ENCODE measurements around the gene ARHGEF26.

The ARHGEF26 gene

GRCh38 chr3:154254527-154254926 lies 133.3 kb downstream of the ARHGEF26 start:
- 97% methylated on average over 7 of the region's 8 CpGs for WGBS (ENCODE audit: insufficient coverage)
- peaks cover 0 to 1% (median 0%) of the 10 kb centered on the region in 4 experiments for H3K4me1 ChIP-seq (ENCODE audit: control extremely low read depth in 1 of 4, control insufficient read depth in 4 of 4, insufficient read depth in 4 of 4, low read length in 3 of 4)
- no peak overlapping the region for H3K27ac ChIP-seq (ENCODE audit: insufficient read depth in 1 of 2, low read depth in 1 of 2, low read length in 2 of 2, poor library complexity in 1 of 2, severe bottlenecking in 2 of 2)
- peaks cover 11 to 35% (median 23%) of the 10 kb centered on the region in 4 experiments for H3K36me3 ChIP-seq (ENCODE audit: control insufficient read depth in 4 of 4, insufficient read depth in 4 of 4, low read length in 3 of 4)
- no peak overlapping the region for H3K4me3 ChIP-seq (ENCODE audit: control insufficient read depth in 1 of 7, extremely low read depth in 1 of 7, insufficient read depth in 4 of 7, low read depth in 2 of 7, low read length in 6 of 7)
- no peaks in the 10 kb centered on the region for H3K27me3 ChIP-seq (replicated peaks in 2 of 5; ENCODE audit: control insufficient read depth in 4 of 5, insufficient read depth in 5 of 5, low read length in 4 of 5)
- POLR2A ChIA-PET, result no interaction called here
- CTCF ChIA-PET, result interaction anchor here (1.1 to 4.5 kb wide), 11 partner anchors 9 to 274 kb away, joined by 3 to 30 read pairs (median 4); no protein-coding TSS in a partner anchor
- peaks cover 0 to 3% (median 0%) of the 10 kb centered on the region in 5 experiments for H3K9me3 ChIP-seq (ENCODE audit: control extremely low read depth in 1 of 5, control insufficient read depth in 4 of 5, insufficient read depth in 2 of 5, low read depth in 1 of 5, low read length in 4 of 5)
- DNase-seq, result no peak

- no peak for DNase-seq
- peaks cover 0 to 4% (median 0%) of the 10 kb centered on the region in 5 experiments for H3K9me3 ChIP-seq (ENCODE audit: control extremely low read depth in 1 of 5, control insufficient read depth in 4 of 5, insufficient read depth in 2 of 5, low read depth in 1 of 5, low read length in 4 of 5)
- H3K36me3 ChIP-seq (ENCODE audit: control insufficient read depth in 4 of 4, insufficient read depth in 4 of 4, low read length in 3 of 4), result peaks cover 23 to 69% (median 41%) of the 10 kb centered on the region in 4 experiments
- H3K4me1 ChIP-seq (ENCODE audit: control extremely low read depth in 1 of 4, control insufficient read depth in 4 of 4, insufficient read depth in 4 of 4, low read length in 3 of 4), result no peaks in the 10 kb centered on the region
- ChIA-PET POLR2A (no interaction called here), CTCF (no interaction called here)
- H3K4me3 ChIP-seq (ENCODE audit: control insufficient read depth in 1 of 7, extremely low read depth in 1 of 7, insufficient read depth in 4 of 7, low read depth in 2 of 7, low read length in 6 of 7), result no peak overlapping the region
- H3K27ac ChIP-seq (ENCODE audit: insufficient read depth in 1 of 2, low read depth in 1 of 2, low read length in 2 of 2, poor library complexity in 1 of 2, severe bottlenecking in 2 of 2), result no peak overlapping the region
- WGBS (ENCODE audit: insufficient coverage), result no CpG with 5 or more reads among the region's 2 CpGs
- no peaks in the 10 kb centered on the region for H3K27me3 ChIP-seq (replicated peaks in 2 of 5; ENCODE audit: control insufficient read depth in 4 of 5, insufficient read depth in 5 of 5, low read length in 4 of 5)
Observed at GRCh38 chr3:154273381-154273780, 152.2 kb downstream of the ARHGEF26 start.

- ChIA-PET CTCF (no interaction called here), POLR2A (no interaction called here)
- Histone ChIP-seq H3K4me3 (ENCODE audit: control insufficient read depth in 1 of 7, extremely low read depth in 1 of 7, insufficient read depth in 4 of 7, low read depth in 2 of 7, low read length in 6 of 7) (no peak overlapping the region), H3K4me1 (ENCODE audit: control extremely low read depth in 1 of 4, control insufficient read depth in 4 of 4, insufficient read depth in 4 of 4, low read length in 3 of 4) (no peaks in the 10 kb centered on the region), H3K27ac (ENCODE audit: insufficient read depth in 1 of 2, low read depth in 1 of 2, low read length in 2 of 2, poor library complexity in 1 of 2, severe bottlenecking in 2 of 2) (no peak overlapping the region), H3K9me3 (ENCODE audit: control extremely low read depth in 1 of 5, control insufficient read depth in 4 of 5, insufficient read depth in 2 of 5, low read depth in 1 of 5, low read length in 4 of 5) (peaks cover 0 to 4% (median 0%) of the 10 kb centered on the region in 5 experiments), H3K36me3 (ENCODE audit: control insufficient read depth in 4 of 4, insufficient read depth in 4 of 4, low read length in 3 of 4) (peaks cover 31 to 75% (median 48%) of the 10 kb centered on the region in 4 experiments), H3K27me3 (replicated peaks in 2 of 5; ENCODE audit: control insufficient read depth in 4 of 5, insufficient read depth in 5 of 5, low read length in 4 of 5) (no peaks in the 10 kb centered on the region)
- WGBS (ENCODE audit: insufficient coverage), result 100% methylated on average over 2 of the region's 2 CpGs
- no peak for DNase-seq
Observed at GRCh38 chr3:154274348-154274747, 153.2 kb downstream of the ARHGEF26 start.

- no peak for DNase-seq
- no peak overlapping the region for H3K27ac ChIP-seq (ENCODE audit: insufficient read depth in 1 of 2, low read depth in 1 of 2, low read length in 2 of 2, poor library complexity in 1 of 2, severe bottlenecking in 2 of 2)
- peaks cover 0 to 3% (median 0%) of the 10 kb centered on the region in 5 experiments for H3K9me3 ChIP-seq (ENCODE audit: control extremely low read depth in 1 of 5, control insufficient read depth in 4 of 5, insufficient read depth in 2 of 5, low read depth in 1 of 5, low read length in 4 of 5)
- POLR2A ChIA-PET, result no interaction called here
- no peaks in the 10 kb centered on the region for H3K4me1 ChIP-seq (ENCODE audit: control extremely low read depth in 1 of 4, control insufficient read depth in 4 of 4, insufficient read depth in 4 of 4, low read length in 3 of 4)
- CTCF ChIA-PET, result no interaction called here
- peaks cover 31 to 76% (median 54%) of the 10 kb centered on the region in 4 experiments for H3K36me3 ChIP-seq (ENCODE audit: control insufficient read depth in 4 of 4, insufficient read depth in 4 of 4, low read length in 3 of 4)
- no peaks in the 10 kb centered on the region for H3K27me3 ChIP-seq (replicated peaks in 2 of 5; ENCODE audit: control insufficient read depth in 4 of 5, insufficient read depth in 5 of 5, low read length in 4 of 5)
- 100% methylated on average over 1 of the region's 2 CpGs for WGBS (ENCODE audit: insufficient coverage)
- no peak overlapping the region for H3K4me3 ChIP-seq (ENCODE audit: control insufficient read depth in 1 of 7, extremely low read depth in 1 of 7, insufficient read depth in 4 of 7, low read depth in 2 of 7, low read length in 6 of 7)
Observed at GRCh38 chr3:154275292-154275691, 154.1 kb downstream of the ARHGEF26 start.

GRCh38 chr3:154275965-154276364 lies 154.8 kb downstream of the ARHGEF26 start:
- H3K27me3 ChIP-seq (replicated peaks in 2 of 5; ENCODE audit: control insufficient read depth in 4 of 5, insufficient read depth in 5 of 5, low read length in 4 of 5), result no peaks in the 10 kb centered on the region
- H3K27ac ChIP-seq (ENCODE audit: insufficient read depth in 1 of 2, low read depth in 1 of 2, low read length in 2 of 2, poor library complexity in 1 of 2, severe bottlenecking in 2 of 2), result no peak overlapping the region
- peaks cover 0 to 2% (median 0%) of the 10 kb centered on the region in 5 experiments for H3K9me3 ChIP-seq (ENCODE audit: control extremely low read depth in 1 of 5, control insufficient read depth in 4 of 5, insufficient read depth in 2 of 5, low read depth in 1 of 5, low read length in 4 of 5)
- no peaks in the 10 kb centered on the region for H3K4me1 ChIP-seq (ENCODE audit: control extremely low read depth in 1 of 4, control insufficient read depth in 4 of 4, insufficient read depth in 4 of 4, low read length in 3 of 4)
- H3K4me3 ChIP-seq (ENCODE audit: control insufficient read depth in 1 of 7, extremely low read depth in 1 of 7, insufficient read depth in 4 of 7, low read depth in 2 of 7, low read length in 6 of 7), result no peak overlapping the region
- ChIA-PET POLR2A (no interaction called here), CTCF (no interaction called here)
- DNase-seq, result no peak
- 96% methylated on average over 2 of the region's 2 CpGs for WGBS (ENCODE audit: insufficient coverage)
- peaks cover 31 to 79% (median 58%) of the 10 kb centered on the region in 4 experiments for H3K36me3 ChIP-seq (ENCODE audit: control insufficient read depth in 4 of 4, insufficient read depth in 4 of 4, low read length in 3 of 4)

- POLR2A ChIA-PET, result no interaction called here
- no CpG with 5 or more reads among the region's 1 CpG for WGBS (ENCODE audit: insufficient coverage)
- H3K4me3 ChIP-seq (ENCODE audit: control insufficient read depth in 1 of 7, extremely low read depth in 1 of 7, insufficient read depth in 4 of 7, low read depth in 2 of 7, low read length in 6 of 7), result no peak overlapping the region
- H3K9me3 ChIP-seq (ENCODE audit: control extremely low read depth in 1 of 5, control insufficient read depth in 4 of 5, insufficient read depth in 2 of 5, low read depth in 1 of 5, low read length in 4 of 5), result peaks cover 0 to 2% (median 0%) of the 10 kb centered on the region in 5 experiments
- H3K27ac ChIP-seq (ENCODE audit: insufficient read depth in 1 of 2, low read depth in 1 of 2, low read length in 2 of 2, poor library complexity in 1 of 2, severe bottlenecking in 2 of 2), result no peak overlapping the region
- peaks cover 0 to 6% (median under 1%) of the 10 kb centered on the region in 4 experiments for H3K4me1 ChIP-seq (ENCODE audit: control extremely low read depth in 1 of 4, control insufficient read depth in 4 of 4, insufficient read depth in 4 of 4, low read length in 3 of 4)
- H3K27me3 ChIP-seq (replicated peaks in 2 of 5; ENCODE audit: control insufficient read depth in 4 of 5, insufficient read depth in 5 of 5, low read length in 4 of 5), result no peaks in the 10 kb centered on the region
- DNase-seq, result no peak
- CTCF ChIA-PET, result interaction anchor here (0.9 kb wide), 1 partner anchor 28 kb away, joined by 4 read pairs; no protein-coding TSS in a partner anchor
- H3K36me3 ChIP-seq (ENCODE audit: control insufficient read depth in 4 of 4, insufficient read depth in 4 of 4, low read length in 3 of 4), result peaks cover 17 to 79% (median 56%) of the 10 kb centered on the region in 4 experiments
Observed at GRCh38 chr3:154280161-154280560, 159.0 kb downstream of the ARHGEF26 start.

GRCh38 chr3:154285221-154285620 lies 164.0 kb downstream of the ARHGEF26 start:
- peaks cover 7 to 68% (median 39%) of the 10 kb centered on the region in 4 experiments for H3K36me3 ChIP-seq (ENCODE audit: control insufficient read depth in 4 of 4, insufficient read depth in 4 of 4, low read length in 3 of 4)
- no peak overlapping the region for H3K4me3 ChIP-seq (ENCODE audit: control insufficient read depth in 1 of 7, extremely low read depth in 1 of 7, insufficient read depth in 4 of 7, low read depth in 2 of 7, low read length in 6 of 7)
- no peaks in the 10 kb centered on the region for H3K9me3 ChIP-seq (ENCODE audit: control extremely low read depth in 1 of 5, control insufficient read depth in 4 of 5, insufficient read depth in 2 of 5, low read depth in 1 of 5, low read length in 4 of 5)
- H3K27ac ChIP-seq (ENCODE audit: insufficient read depth in 1 of 2, low read depth in 1 of 2, low read length in 2 of 2, poor library complexity in 1 of 2, severe bottlenecking in 2 of 2), result no peak overlapping the region
- ChIA-PET CTCF (interaction anchor here (1.3 kb wide), 1 partner anchor 10 kb away, joined by 4 read pairs; no protein-coding TSS in a partner anchor), POLR2A (no interaction called here)
- peak; percentile 10 to 45 (median 24) for DNase-seq
- H3K4me1 ChIP-seq (ENCODE audit: control extremely low read depth in 1 of 4, control insufficient read depth in 4 of 4, insufficient read depth in 4 of 4, low read length in 3 of 4), result peaks cover 0 to 9% (median 3%) of the 10 kb centered on the region in 4 experiments
- WGBS (ENCODE audit: insufficient coverage), result no CpG with 5 or more reads among the region's 2 CpGs
- H3K27me3 ChIP-seq (replicated peaks in 2 of 5; ENCODE audit: control insufficient read depth in 4 of 5, insufficient read depth in 5 of 5, low read length in 4 of 5), result no peaks in the 10 kb centered on the region

Data from common myeloid progenitor, CD34-positive (primary cell).